ENCODE measurements around the gene ATP5MC3. TPM values are rescaled to one million over a fixed set of nuclear protein-coding genes. Genes with fewer than 3 reads are reported as not detected.

The ATP5MC3 gene
- total RNA-seq, 1 donor from 2014 or later = 172 TPM

GRCh38 chr2:175167792-175168563 is 13.5 kb downstream of the ATP5MC3 start, which contains the start of gene ATF2:
ATF2 (minus strand) TSS chr2:175168203; CDS start chr2:175136443, 31,760 bp downstream.
- DNase-seq (ENCODE audit: low spot score in 2 of 2, unreplicated experiment in 2 of 2) = peak; percentile 95 to 98
- H3K27me3 Mint-ChIP-seq (ENCODE audit: low read depth) = no peaks in the 10 kb centered on the region
- peaks cover 29% of the 10 kb centered on the region for H3K4me1 Mint-ChIP-seq
- H3K9me3 Mint-ChIP-seq = no peaks in the 10 kb centered on the region
- no peaks in the 10 kb centered on the region for H3K36me3 Mint-ChIP-seq
- H3K4me3 Mint-ChIP-seq = peak within 1 kb of the TSS; percentile 100
- TF ChIP-seq, protein P1, sequence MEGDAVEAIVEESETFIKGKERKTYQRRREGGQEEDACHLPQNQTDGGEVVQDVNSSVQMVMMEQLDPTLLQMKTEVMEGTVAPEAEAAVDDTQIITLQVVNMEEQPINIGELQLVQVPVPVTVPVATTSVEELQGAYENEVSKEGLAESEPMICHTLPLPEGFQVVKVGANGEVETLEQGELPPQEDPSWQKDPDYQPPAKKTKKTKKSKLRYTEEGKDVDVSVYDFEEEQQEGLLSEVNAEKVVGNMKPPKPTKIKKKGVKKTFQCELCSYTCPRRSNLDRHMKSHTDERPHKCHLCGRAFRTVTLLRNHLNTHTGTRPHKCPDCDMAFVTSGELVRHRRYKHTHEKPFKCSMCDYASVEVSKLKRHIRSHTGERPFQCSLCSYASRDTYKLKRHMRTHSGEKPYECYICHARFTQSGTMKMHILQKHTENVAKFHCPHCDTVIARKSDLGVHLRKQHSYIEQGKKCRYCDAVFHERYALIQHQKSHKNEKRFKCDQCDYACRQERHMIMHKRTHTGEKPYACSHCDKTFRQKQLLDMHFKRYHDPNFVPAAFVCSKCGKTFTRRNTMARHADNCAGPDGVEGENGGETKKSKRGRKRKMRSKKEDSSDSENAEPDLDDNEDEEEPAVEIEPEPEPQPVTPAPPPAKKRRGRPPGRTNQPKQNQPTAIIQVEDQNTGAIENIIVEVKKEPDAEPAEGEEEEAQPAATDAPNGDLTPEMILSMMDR (IDR thresholded peaks at IDR 0.05; ENCODE audit: unreplicated experiment) = no peak
- peak within 1 kb of the TSS; percentile 100 for H3K27ac Mint-ChIP-seq

GRCh38 chr2:175167076-175167791 is 14.3 kb downstream of the ATP5MC3 start:
- Mint-ChIP-seq H3K9me3 (no peaks in the 10 kb centered on the region), H3K4me3 (peak overlapping the region; percentile 100), H3K27ac (peak overlapping the region; percentile 100), H3K27me3 (ENCODE audit: low read depth) (no peaks in the 10 kb centered on the region), H3K4me1 (peaks cover 29% of the 10 kb centered on the region), H3K36me3 (no peaks in the 10 kb centered on the region)
- peak; percentile 22 to 57 for DNase-seq (ENCODE audit: low spot score in 2 of 2, unreplicated experiment in 2 of 2)
- TF ChIP-seq, protein P1 (IDR thresholded peaks at IDR 0.05; ENCODE audit: unreplicated experiment) = no peak

- TF ChIP-seq, protein P1 (IDR thresholded peaks at IDR 0.05; ENCODE audit: unreplicated experiment) = no peak
- Mint-ChIP-seq H3K4me3 (peak overlapping the region; percentile 100), H3K36me3 (no peaks in the 10 kb centered on the region), H3K9me3 (no peaks in the 10 kb centered on the region), H3K4me1 (peaks cover 29% of the 10 kb centered on the region), H3K27me3 (ENCODE audit: low read depth) (no peaks in the 10 kb centered on the region), H3K27ac (peak overlapping the region; percentile 75)
- DNase-seq (ENCODE audit: low spot score in 2 of 2, unreplicated experiment in 2 of 2) = no peak
Measured at GRCh38 chr2:175166216-175166824, 15.2 kb downstream of the ATP5MC3 start.

DNA sequence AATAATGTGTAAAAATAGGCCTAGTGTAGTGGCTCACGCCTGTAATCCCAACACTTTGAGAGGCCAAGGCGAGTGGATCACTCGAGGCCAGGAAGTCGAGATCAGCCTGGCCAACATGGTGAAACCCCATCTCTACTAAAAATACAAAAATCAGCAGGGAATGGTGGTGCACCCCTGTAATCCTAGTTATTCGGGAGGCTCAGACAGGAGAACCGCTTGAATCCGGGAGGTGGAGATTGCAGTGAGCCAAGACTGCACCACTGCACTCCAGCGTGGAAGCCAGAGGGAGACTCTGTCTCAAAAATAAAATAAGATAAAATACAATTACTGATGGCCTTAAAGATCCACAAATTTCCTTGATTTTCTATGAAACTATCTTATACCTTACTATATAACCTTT is 17.3 kb downstream of the ATP5MC3 start:
- TF ChIP-seq, protein P1 (IDR thresholded peaks at IDR 0.05; ENCODE audit: unreplicated experiment) = no peak
- Mint-ChIP-seq H3K4me3 (no peak overlapping the region), H3K9me3 (no peaks in the 10 kb centered on the region), H3K27me3 (ENCODE audit: low read depth) (no peaks in the 10 kb centered on the region), H3K4me1 (peaks cover 26% of the 10 kb centered on the region), H3K27ac (no peak overlapping the region), H3K36me3 (peaks cover 3% of the 10 kb centered on the region)
- no peak for DNase-seq (ENCODE audit: low spot score in 2 of 2, unreplicated experiment in 2 of 2)

DNA sequence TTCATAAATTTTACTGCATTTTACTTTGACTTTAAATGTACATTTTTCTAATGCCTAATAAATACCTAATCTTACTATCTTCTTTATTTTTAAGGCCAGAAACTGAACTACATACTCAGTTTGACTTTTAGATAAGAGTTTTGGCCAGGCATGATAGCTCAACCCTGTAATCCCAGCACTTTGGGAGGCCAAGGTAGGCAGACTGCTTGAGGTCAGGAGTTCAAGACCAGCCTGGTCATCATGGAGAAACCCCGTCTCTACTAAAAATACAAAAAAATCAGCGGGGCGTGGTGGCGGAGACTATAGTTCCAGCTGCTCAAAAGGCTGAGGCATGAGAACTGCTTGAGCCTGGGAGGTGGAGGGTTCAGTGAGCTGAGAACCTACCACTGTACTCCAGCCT is 22.6 kb downstream of the ATP5MC3 start:
- no peaks in the 10 kb centered on the region for H3K9me3 Mint-ChIP-seq
- H3K4me3 Mint-ChIP-seq = no peak overlapping the region
- peaks cover 2% of the 10 kb centered on the region for H3K4me1 Mint-ChIP-seq
- DNase-seq (ENCODE audit: low spot score in 2 of 2, unreplicated experiment in 2 of 2) = no peak
- H3K27me3 Mint-ChIP-seq (ENCODE audit: low read depth) = no peaks in the 10 kb centered on the region
- no peak overlapping the region for H3K27ac Mint-ChIP-seq
- peaks cover 5% of the 10 kb centered on the region for H3K36me3 Mint-ChIP-seq
- TF ChIP-seq, protein P1 (IDR thresholded peaks at IDR 0.05; ENCODE audit: unreplicated experiment) = no peak

All from mesothelial cell of epicardium (in vitro differentiated cells).